HG02610 (cell line): Measurements from ENCODE around the gene WNT4.
"Not testable (repeated sequence)": the region's sequence is repeated elsewhere in the genome, so short reads cannot be mapped to it uniquely, and the experiment has no call there.

Experiments used
- ATAC-seq: cut with Tn5 transposase; IDR thresholded peaks from one replicate; pipeline ENCODE4 v1.9.1; 2021; ENCODE audit warnings: mild to moderate bottlenecking, moderate library complexity; ENCODE audit not compliant: unreplicated experiment

The WNT4 gene

GRCh38 chr1:22114083-22115012, 28.5 kb downstream of the WNT4 start:
- no peak for ATAC-seq

GRCh38 chr1:22112554-22112953, 30.3 kb downstream of the WNT4 start:
- ATAC-seq: no peak

GRCh38 chr1:22111620-22112019, 31.3 kb downstream of the WNT4 start:
- ATAC-seq: no peak

- no peak for ATAC-seq
Measured at GRCh38 chr1:22111115-22111514, 31.8 kb downstream of the WNT4 start.

- no peak for ATAC-seq
Measured at GRCh38 chr1:22110016-22110415, 32.9 kb downstream of the WNT4 start.

GRCh38 chr1:22108339-22109105, 34.4 kb downstream of the WNT4 start:
- no peak for ATAC-seq

- no peak for ATAC-seq
Measured at GRCh38 chr1:22107126-22107525, 35.8 kb downstream of the WNT4 start.

GRCh38 chr1:22105611-22106207, 37.2 kb downstream of the WNT4 start:
- no peak for ATAC-seq

GRCh38 chr1:22104865-22105437, 37.9 kb downstream of the WNT4 start:
- no peak for ATAC-seq

GRCh38 chr1:22104094-22104493, 38.8 kb downstream of the WNT4 start:
- ATAC-seq: no peak

- no peak for ATAC-seq
Measured at GRCh38 chr1:22102746-22103145, 40.2 kb downstream of the WNT4 start.

- ATAC-seq: no peak
Measured at GRCh38 chr1:22101995-22102394, 40.9 kb downstream of the WNT4 start.

GRCh38 chr1:22101199-22101598, 41.7 kb downstream of the WNT4 start:
- ATAC-seq: no peak

GRCh38 chr1:22100168-22100567, 42.7 kb downstream of the WNT4 start:
- no peak for ATAC-seq

- no peak for ATAC-seq
Measured at GRCh38 chr1:22098752-22099151, 44.1 kb downstream of the WNT4 start.

- ATAC-seq: no peak
Measured at GRCh38 chr1:22096463-22096862, 46.4 kb downstream of the WNT4 start.

- no peak for ATAC-seq
Measured at GRCh38 chr1:22096036-22096435, 46.9 kb downstream of the WNT4 start.

GRCh38 chr1:22093513-22093912, 49.4 kb downstream of the WNT4 start:
- ATAC-seq: no peak

- ATAC-seq: not testable (repeated sequence)
Measured at GRCh38 chr1:22092026-22092768, 50.7 kb downstream of the WNT4 start.

GRCh38 chr1:22090867-22091266, 52.0 kb downstream of the WNT4 start:
- no peak for ATAC-seq

GRCh38 chr1:22089787-22090186, 53.1 kb downstream of the WNT4 start:
- no peak for ATAC-seq
